Stimulated activated CD8-positive, alpha-beta memory T cell treated with anti-CD3 and anti-CD28 coated beads, Interleukin-7, amount 100 ng/mL, for 1 hour (primary cell): Measurements from ENCODE around the gene MVK.
A peak's percentile ranks its signal among the peaks of the same experiment; 100 is the strongest.

Experiments used
- DNase-seq, 2 donors: peaks; one replicate each; pipeline ENCODE4 v3.0.0-alpha.2; 2020; ENCODE audit warnings: low read depth in 2 of 2

MVK gene

GRCh38 chr12:109573029-109573913 is at the start of gene MVK, which contains the start of gene MMAB:
Gene MVK (plus strand): TSS chr12:109573794. CDS start chr12:109574823, 1,029 bp downstream.
Gene MMAB (minus strand): TSS chr12:109573504. CDS start chr12:109573480, 24 bp downstream.
- DNase-seq = peak; percentile 92 to 93

- DNase-seq = no peak
Observed at GRCh38 chr12:109524466-109525278, 48.9 kb upstream of the MVK start.

GRCh38 chr12:109525279-109525585 is 48.4 kb upstream of the MVK start:
- no peak for DNase-seq

GRCh38 chr12:109527489-109528123 is 46.0 kb upstream of the MVK start:
- no peak for DNase-seq

- DNase-seq = no peak
Observed at GRCh38 chr12:109529691-109530640, 43.6 kb upstream of the MVK start.

GRCh38 chr12:109531411-109531810 is 42.2 kb upstream of the MVK start:
- DNase-seq = no peak

GRCh38 chr12:109532721-109533486 is 40.7 kb upstream of the MVK start:
- no peak for DNase-seq

- DNase-seq = no peak
Observed at GRCh38 chr12:109533487-109533740, 40.2 kb upstream of the MVK start.

GRCh38 chr12:109534456-109534855 is 39.1 kb upstream of the MVK start:
- no peak for DNase-seq

- no peak for DNase-seq
Observed at GRCh38 chr12:109535231-109535862, 38.2 kb upstream of the MVK start.

GRCh38 chr12:109535863-109536250 is 37.7 kb upstream of the MVK start:
- no peak for DNase-seq

GRCh38 chr12:109537136-109537535 is 36.5 kb upstream of the MVK start:
- no peak for DNase-seq

GRCh38 chr12:109538191-109538863 is 35.3 kb upstream of the MVK start:
- DNase-seq = no peak

GRCh38 chr12:109539508-109539907 is 34.1 kb upstream of the MVK start:
- no peak for DNase-seq

- no peak for DNase-seq
Observed at GRCh38 chr12:109540526-109541412, 32.8 kb upstream of the MVK start.

- DNase-seq = no peak
Observed at GRCh38 chr12:109541413-109541726, 32.2 kb upstream of the MVK start.

GRCh38 chr12:109542014-109542413 is 31.6 kb upstream of the MVK start:
- DNase-seq = no peak

- no peak for DNase-seq
Observed at GRCh38 chr12:109542876-109543275, 30.7 kb upstream of the MVK start.
